Hindlimb muscle (tissue), 1 donor: ENCODE results near the gene PRKN. TPM values are rescaled to one million over a fixed set of nuclear protein-coding genes. Genes with fewer than 3 reads are reported as not detected.
"Not testable (repeated sequence)": the region's sequence is repeated elsewhere in the genome, so short reads cannot be mapped to it uniquely, and the experiment has no call there.

Source experiments
- DNase-seq: peaks from one replicate; pipeline ENCODE4 v3.0.0-alpha.2; 2013
- polyA plus RNA-seq: library from polyadenylated mRNA; unstranded; fragments of 120-200 nt; gene quantifications from one replicate; pipeline ENCODE4 v1.2.1, GENCODE V29; 2013; ENCODE audit not compliant: insufficient read length

Gene PRKN
- polyA plus RNA-seq, 1 donor: 4.5 TPM

GRCh38 chr6:161833099-161833860, 894.3 kb downstream of the PRKN start:
- DNase-seq: no peak

GRCh38 chr6:161832622-161833021, 894.9 kb downstream of the PRKN start:
- DNase-seq: no peak

GRCh38 chr6:161830866-161831616, 896.5 kb downstream of the PRKN start:
- no peak for DNase-seq

GRCh38 chr6:161829291-161829729, 898.3 kb downstream of the PRKN start:
- DNase-seq: no peak

- no peak for DNase-seq
These were observed 899.2 kb downstream of the PRKN start for GRCh38 chr6:161828355-161828754.

GRCh38 chr6:161826512-161826911, 901.1 kb downstream of the PRKN start:
- DNase-seq: no peak

- DNase-seq: not testable (repeated sequence)
These were observed 905.4 kb downstream of the PRKN start for GRCh38 chr6:161822204-161822603.

GRCh38 chr6:161817881-161818280, 909.7 kb downstream of the PRKN start:
- DNase-seq: no peak

- DNase-seq: no peak
These were observed 911.6 kb downstream of the PRKN start for GRCh38 chr6:161815965-161816364.

- no peak for DNase-seq
These were observed 914.4 kb downstream of the PRKN start for GRCh38 chr6:161813156-161813555.

GRCh38 chr6:161809971-161810370, 917.6 kb downstream of the PRKN start:
- DNase-seq: no peak

- DNase-seq: no peak
These were observed 922.7 kb downstream of the PRKN start for GRCh38 chr6:161804838-161805237.

GRCh38 chr6:161803131-161803530, 924.4 kb downstream of the PRKN start:
- DNase-seq: no peak

- no peak for DNase-seq
These were observed 925.3 kb downstream of the PRKN start for GRCh38 chr6:161802231-161802630.

GRCh38 chr6:161798844-161799394, 928.6 kb downstream of the PRKN start:
- no peak for DNase-seq

GRCh38 chr6:161796681-161797080, 930.9 kb downstream of the PRKN start:
- no peak for DNase-seq

GRCh38 chr6:161792851-161793493, 934.6 kb downstream of the PRKN start:
- DNase-seq: no peak

GRCh38 chr6:161788531-161788930, 939.0 kb downstream of the PRKN start:
- DNase-seq: no peak

- no peak for DNase-seq
These were observed 955.4 kb downstream of the PRKN start for GRCh38 chr6:161772176-161772575.

GRCh38 chr6:161761966-161762365, 965.6 kb downstream of the PRKN start:
- DNase-seq: no peak

GRCh38 chr6:161755080-161755479, 972.5 kb downstream of the PRKN start:
- no peak for DNase-seq

- DNase-seq: no peak
These were observed 976.9 kb downstream of the PRKN start for GRCh38 chr6:161750686-161751085.

GRCh38 chr6:161749576-161749975, 978.0 kb downstream of the PRKN start:
- DNase-seq: no peak
